Mucosa of descending colon (tissue), 3 donors: ENCODE measurements around the gene RHPN2. TPM values are rescaled to one million over a fixed set of nuclear protein-coding genes. Genes with fewer than 3 reads are reported as not detected.

Experiments
- ATAC-seq: fragments of 200-7000 bp; cut with Tn5 transposase; one replicate; pipeline ENCODE4 v1.9.1; 2020; ENCODE audit warnings: mild to moderate bottlenecking, moderate library complexity
- DNase-seq, 3 donors: peaks; one replicate each; pipeline ENCODE4 v3.0.0-alpha.2; 2020
- H3K36me3 ChIP-seq: fragments of 200-600 bp; one replicate; pipeline ENCODE4 v1.8.0; 2021; ENCODE audit warnings: low read depth, mild to moderate bottlenecking
- H3K4me1 ChIP-seq: fragments of 200-600 bp; one replicate; pipeline ENCODE4 v1.8.0; 2021; ENCODE audit warnings: low read depth, mild to moderate bottlenecking
- H3K4me3 ChIP-seq: fragments of 200-600 bp; one replicate; pipeline ENCODE4 v1.8.0; 2021; ENCODE audit warnings: mild to moderate bottlenecking
- H3K9me3 ChIP-seq: fragments of 200-600 bp; one replicate; pipeline ENCODE4 v1.8.0; 2021; ENCODE audit warnings: mild to moderate bottlenecking
- intact Hi-C, 2 donors: fragments of 100-400 bp; cut with DNase I in 1 of 2; cut with micrococcal nuclease in 1 of 2; formaldehyde crosslinking; loops; one replicate each; pipeline versions ENCODE4 v1.11.0 to v1.11.1; 2022; cut with DNase I, micrococcal nuclease
- total RNA-seq, 3 donors: library from RNA; stranded (reverse); fragmentation: NEBNext Ultra II Directional in 2 of 3; extraction: Animal tissue kit (Norgen Biotek cat#: 25700) in 2 of 3; gene quantifications; one replicate each; pipeline versions ENCODE4 v1.2.1 to v1.2.4, GENCODE V29; 2021 to 2023
- TF ChIP-seq, protein P1 (sequence below): fragments of 200-600 bp; IDR thresholded peaks from one replicate; pipeline ENCODE4 v1.8.0; 2022; ENCODE audit warnings: antibody characterized with exemption, mild to moderate bottlenecking
- donor health status: DM: no; HTN: no; CAD: no; lungs with moderate emphysema.
- donor health status: DM: no; HTN: no; CAD: no.
- donor health status: DM: no; HTN: yes; CAD: no.

The RHPN2 gene
- total RNA-seq, 3 donors from 2014 or later: 37.3 to 72.7 (median 68.3) TPM

DNA sequence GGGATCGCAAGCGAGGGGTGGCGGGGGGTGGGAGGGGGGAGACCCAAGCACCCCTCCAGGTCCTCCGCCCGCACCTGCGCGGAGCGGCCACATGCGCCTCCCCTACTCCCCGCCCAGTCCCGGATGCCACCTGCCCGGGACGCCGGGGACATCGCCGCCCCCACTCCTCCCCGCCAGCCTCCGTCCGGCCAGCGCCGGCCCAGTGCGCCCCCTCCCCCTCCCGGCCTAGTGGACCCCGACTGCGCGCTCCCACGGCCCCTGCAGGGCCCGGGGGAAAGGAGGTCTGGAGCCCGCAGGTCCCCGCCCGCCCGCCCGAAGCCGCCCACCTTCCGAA, 263 bp downstream of the RHPN2 start:
- DNase-seq: peak; percentile 66 to 80 (median 74)
- peak; percentile 67 for ATAC-seq
- peaks cover 23% of the 10 kb centered on the region for H3K4me1 ChIP-seq
- peak overlapping the region; percentile 67 for H3K4me3 ChIP-seq
- H3K36me3 ChIP-seq: no peaks in the 10 kb centered on the region
- no peaks in the 10 kb centered on the region for H3K9me3 ChIP-seq
- TF ChIP-seq, protein P1, sequence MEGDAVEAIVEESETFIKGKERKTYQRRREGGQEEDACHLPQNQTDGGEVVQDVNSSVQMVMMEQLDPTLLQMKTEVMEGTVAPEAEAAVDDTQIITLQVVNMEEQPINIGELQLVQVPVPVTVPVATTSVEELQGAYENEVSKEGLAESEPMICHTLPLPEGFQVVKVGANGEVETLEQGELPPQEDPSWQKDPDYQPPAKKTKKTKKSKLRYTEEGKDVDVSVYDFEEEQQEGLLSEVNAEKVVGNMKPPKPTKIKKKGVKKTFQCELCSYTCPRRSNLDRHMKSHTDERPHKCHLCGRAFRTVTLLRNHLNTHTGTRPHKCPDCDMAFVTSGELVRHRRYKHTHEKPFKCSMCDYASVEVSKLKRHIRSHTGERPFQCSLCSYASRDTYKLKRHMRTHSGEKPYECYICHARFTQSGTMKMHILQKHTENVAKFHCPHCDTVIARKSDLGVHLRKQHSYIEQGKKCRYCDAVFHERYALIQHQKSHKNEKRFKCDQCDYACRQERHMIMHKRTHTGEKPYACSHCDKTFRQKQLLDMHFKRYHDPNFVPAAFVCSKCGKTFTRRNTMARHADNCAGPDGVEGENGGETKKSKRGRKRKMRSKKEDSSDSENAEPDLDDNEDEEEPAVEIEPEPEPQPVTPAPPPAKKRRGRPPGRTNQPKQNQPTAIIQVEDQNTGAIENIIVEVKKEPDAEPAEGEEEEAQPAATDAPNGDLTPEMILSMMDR: no peak
- intact Hi-C loops: no loop called here

DNA sequence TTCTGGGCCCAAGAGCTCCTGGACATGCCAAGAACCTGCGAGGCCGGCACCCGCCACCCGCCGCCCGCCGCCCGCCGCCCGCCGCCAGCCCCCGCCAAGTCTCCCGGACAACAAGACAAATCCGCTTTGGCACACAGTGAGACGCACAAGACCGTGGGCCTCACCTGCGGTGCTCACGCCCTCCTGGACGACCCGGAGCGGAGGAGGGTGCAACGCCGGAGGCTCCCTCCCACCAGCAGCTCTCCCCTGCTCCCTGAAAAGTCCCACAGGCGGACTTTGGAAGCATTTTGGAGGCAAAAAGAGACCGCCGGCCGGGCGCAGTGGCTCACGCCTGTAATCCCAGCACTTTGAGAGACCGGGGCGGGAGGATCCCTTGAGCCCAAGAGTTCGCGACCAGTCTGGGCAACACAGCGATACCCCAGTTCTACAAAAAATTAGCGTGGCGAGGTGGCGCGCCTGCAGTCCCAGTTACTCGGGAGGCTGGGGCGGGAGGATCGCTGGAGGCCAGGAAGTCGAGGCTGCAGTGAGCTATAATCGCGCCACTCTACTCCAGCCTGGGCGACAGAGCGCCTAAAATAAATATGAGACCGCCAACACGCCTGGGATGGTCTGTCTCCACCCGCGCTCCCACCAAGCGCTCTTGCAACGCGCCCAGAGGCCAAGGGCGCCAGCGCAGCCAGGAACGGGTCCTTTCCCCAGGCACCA, 783 bp downstream of the RHPN2 start:
- DNase-seq: peak in 2 of 3 donors; percentile 59 to 63
- intact Hi-C loops: no loop called here
- Histone ChIP-seq H3K4me1 (peaks cover 23% of the 10 kb centered on the region), H3K4me3 (peak overlapping the region; percentile 67), H3K36me3 (no peaks in the 10 kb centered on the region), H3K9me3 (no peaks in the 10 kb centered on the region)
- TF ChIP-seq, protein P1: peak; percentile 14
- ATAC-seq: peak; percentile 25

DNA sequence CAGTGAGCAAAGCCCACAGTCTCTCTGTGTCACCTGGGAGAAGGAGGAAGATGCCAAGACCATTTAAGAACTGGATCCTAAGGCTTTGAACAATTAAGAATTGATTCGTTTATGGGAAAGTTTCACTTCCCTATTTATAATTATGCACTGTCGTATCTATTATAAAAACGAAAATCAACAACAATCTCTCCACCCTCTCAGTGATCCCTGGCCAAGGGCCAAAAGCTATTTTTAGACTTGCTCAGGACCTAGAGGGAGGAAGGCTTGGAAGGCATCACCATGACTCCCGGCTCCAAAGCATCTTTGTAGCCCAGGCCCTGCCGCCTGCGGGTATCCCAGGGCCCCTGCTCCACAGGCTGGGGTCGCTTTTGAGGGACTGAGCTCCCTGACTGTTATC, 1.3 kb downstream of the RHPN2 start:
- Histone ChIP-seq H3K9me3 (no peaks in the 10 kb centered on the region), H3K4me3 (peak overlapping the region; percentile 67), H3K36me3 (no peaks in the 10 kb centered on the region), H3K4me1 (peaks cover 23% of the 10 kb centered on the region)
- ATAC-seq (peak; percentile 53), DNase-seq (peak; percentile 60 to 89 (median 61))
- TF ChIP-seq, protein P1: no peak
- intact Hi-C loops: no loop called here

DNA sequence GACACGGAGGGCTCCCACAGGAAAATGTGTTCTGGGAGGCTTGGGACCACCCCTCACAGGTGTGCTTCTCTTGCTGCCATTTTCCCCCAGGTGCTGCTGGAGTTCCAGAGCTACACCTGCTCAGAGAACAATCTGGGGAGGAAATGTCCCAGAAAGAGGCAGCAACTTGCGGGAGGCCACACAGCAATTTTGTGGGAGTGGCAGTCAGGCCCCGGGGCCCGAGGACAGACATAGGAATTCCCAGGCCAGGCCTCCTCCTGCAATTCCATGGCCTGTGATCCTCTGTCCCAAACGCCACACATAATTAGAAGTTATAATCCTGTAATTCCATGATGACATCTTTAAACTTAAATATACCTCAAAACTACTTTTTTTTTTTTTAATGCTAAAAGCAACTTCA, 1.8 kb downstream of the RHPN2 start:
- intact Hi-C loops: no loop called here
- no peaks in the 10 kb centered on the region for H3K9me3 ChIP-seq
- ATAC-seq (no peak), DNase-seq (no peak)
- TF ChIP-seq, protein P1: no peak
- no peaks in the 10 kb centered on the region for H3K36me3 ChIP-seq
- no peak overlapping the region for H3K4me3 ChIP-seq
- H3K4me1 ChIP-seq: peaks cover 23% of the 10 kb centered on the region

DNA sequence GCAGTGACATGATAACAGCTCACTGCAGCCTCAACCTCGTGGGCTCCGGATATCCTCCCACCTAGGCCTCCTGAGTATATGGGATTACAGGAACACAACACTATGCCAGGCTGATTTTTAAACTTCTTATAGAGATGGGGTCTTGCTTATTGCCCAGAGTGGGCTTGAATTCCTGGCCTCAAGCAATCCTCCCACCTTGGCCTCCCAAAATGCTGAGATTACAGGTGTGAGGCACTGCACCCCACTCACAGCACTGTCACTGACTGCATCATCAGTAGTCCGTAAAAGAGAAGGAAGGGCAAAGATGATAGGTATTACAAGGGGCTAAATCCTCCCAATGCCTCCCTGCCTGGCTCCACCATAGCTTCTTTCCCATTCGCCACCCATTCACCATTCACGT, 4.1 kb downstream of the RHPN2 start:
- intact Hi-C loops: no loop called here
- DNase-seq (no peak), ATAC-seq (no peak)
- TF ChIP-seq, protein P1: no peak
- no peaks in the 10 kb centered on the region for H3K36me3 ChIP-seq
- peaks cover 23% of the 10 kb centered on the region for H3K4me1 ChIP-seq
- no peak overlapping the region for H3K4me3 ChIP-seq
- H3K9me3 ChIP-seq: no peaks in the 10 kb centered on the region
